NB4 (cell line): ENCODE results near the gene LRRC8B.
A peak's percentile ranks its signal among the peaks of the same experiment; 100 is the strongest.

Source experiments
- DNase-seq: peaks from one replicate; pipeline ENCODE4 v3.0.0; 2010; ENCODE audit warnings: low read depth
- H3K4me3 ChIP-seq: one replicate; pipeline ENCODE4 v1.5.1; 2011; ENCODE audit warnings: mild to moderate bottlenecking, low read depth, low read length, moderate library complexity
- CTCF ChIP-seq: IDR thresholded peaks from one replicate; pipeline ENCODE4 v1.5.1; 2012; ENCODE audit warnings: low read depth, low read length
- MAX ChIP-seq: IDR thresholded peaks from 2 replicates; pipeline ENCODE4 v1.6.1; 2011; ENCODE audit warnings: low read depth, low read length
- MYC ChIP-seq: IDR thresholded peaks from 2 replicates; pipeline ENCODE4 v1.6.1; 2011; ENCODE audit warnings: low read depth, low read length
- POLR2A ChIP-seq: IDR thresholded peaks from 2 replicates; pipeline ENCODE4 v1.6.1; 2011; ENCODE audit warnings: mild to moderate bottlenecking; ENCODE audit not compliant: insufficient read length; ENCODE audit errors: extremely low read depth

The LRRC8B gene

GRCh38 chr1:89635825-89636815 is 111.5 kb downstream of the LRRC8B start:
- H3K4me3 ChIP-seq = peak overlapping the region; percentile 81
- no peak for DNase-seq
- TF ChIP-seq MAX (no peak), CTCF (no peak), MYC (no peak), POLR2A (no peak)

- H3K4me3 ChIP-seq = peak overlapping the region; percentile 81
- DNase-seq = no peak
- no peak for TF ChIP-seq MAX
- no peak for TF ChIP-seq POLR2A
- no peak for TF ChIP-seq CTCF
- TF ChIP-seq MYC = no peak
Measured at GRCh38 chr1:89637496-89637895, 112.9 kb downstream of the LRRC8B start.

- TF ChIP-seq MYC (no peak), POLR2A (no peak), CTCF (no peak), MAX (no peak)
- peak overlapping the region; percentile 14 for H3K4me3 ChIP-seq
- peak; percentile 38 for DNase-seq
Measured at GRCh38 chr1:89640440-89640839, 115.8 kb downstream of the LRRC8B start.

GRCh38 chr1:89641781-89642180 is 117.2 kb downstream of the LRRC8B start:
- TF ChIP-seq POLR2A (no peak), MYC (no peak; the same call in 1 of the 2 replicates), MAX (no peak), CTCF (no peak)
- peak; percentile 71 for DNase-seq
- H3K4me3 ChIP-seq = peak overlapping the region; percentile 14

GRCh38 chr1:89643577-89643976 is 118.9 kb downstream of the LRRC8B start:
- no peak overlapping the region for H3K4me3 ChIP-seq
- TF ChIP-seq POLR2A (no peak), CTCF (no peak), MAX (no peak), MYC (no peak)
- DNase-seq = no peak
